Measurements from ENCODE around the gene SPON1. TPM values are rescaled to one million over a fixed set of nuclear protein-coding genes. Genes with fewer than 3 reads are reported as not detected.

The SPON1 gene
- total RNA-seq, 6 donors from 2014 or later, result 12.6 to 68.9 (median 56.3) TPM

DNA sequence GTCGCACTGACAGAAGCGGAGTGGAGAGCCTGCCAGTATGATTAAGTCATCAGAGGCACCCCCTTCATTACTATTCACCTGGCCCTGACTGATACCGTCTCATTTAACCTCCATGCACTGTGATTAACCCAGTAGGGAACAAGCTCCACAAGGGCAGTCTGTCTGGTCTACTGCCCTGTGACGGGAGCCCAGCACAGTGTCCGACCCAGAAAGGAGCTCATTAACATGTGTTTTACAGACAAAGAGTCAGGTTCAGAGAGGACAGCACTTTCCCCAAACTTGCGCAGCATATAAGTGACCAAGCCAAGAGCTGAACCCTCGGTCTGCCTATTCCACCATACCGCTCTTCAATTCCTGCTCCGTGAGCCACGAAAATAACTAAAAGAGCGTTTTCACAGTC lies 266.9 kb downstream of the SPON1 start:
- Histone ChIP-seq H3K4me3 (no peak overlapping the region), H3K36me3 (no peaks in the 10 kb centered on the region), H3K4me1 (no peaks in the 10 kb centered on the region), H3K9me3 (peaks cover 0 to 5% (median 2%) of the 10 kb centered on the region in 4 donors), H3K27me3 (no peaks in the 10 kb centered on the region), H3K27ac (no peak overlapping the region)
- WGBS, 2 donors, result 71 to 78% methylated on average over 11 of the region's 11 CpGs
- ATAC-seq (ENCODE audit: low FRiP score in 2 of 2), result no peak
- TF ChIP-seq, protein P1, sequence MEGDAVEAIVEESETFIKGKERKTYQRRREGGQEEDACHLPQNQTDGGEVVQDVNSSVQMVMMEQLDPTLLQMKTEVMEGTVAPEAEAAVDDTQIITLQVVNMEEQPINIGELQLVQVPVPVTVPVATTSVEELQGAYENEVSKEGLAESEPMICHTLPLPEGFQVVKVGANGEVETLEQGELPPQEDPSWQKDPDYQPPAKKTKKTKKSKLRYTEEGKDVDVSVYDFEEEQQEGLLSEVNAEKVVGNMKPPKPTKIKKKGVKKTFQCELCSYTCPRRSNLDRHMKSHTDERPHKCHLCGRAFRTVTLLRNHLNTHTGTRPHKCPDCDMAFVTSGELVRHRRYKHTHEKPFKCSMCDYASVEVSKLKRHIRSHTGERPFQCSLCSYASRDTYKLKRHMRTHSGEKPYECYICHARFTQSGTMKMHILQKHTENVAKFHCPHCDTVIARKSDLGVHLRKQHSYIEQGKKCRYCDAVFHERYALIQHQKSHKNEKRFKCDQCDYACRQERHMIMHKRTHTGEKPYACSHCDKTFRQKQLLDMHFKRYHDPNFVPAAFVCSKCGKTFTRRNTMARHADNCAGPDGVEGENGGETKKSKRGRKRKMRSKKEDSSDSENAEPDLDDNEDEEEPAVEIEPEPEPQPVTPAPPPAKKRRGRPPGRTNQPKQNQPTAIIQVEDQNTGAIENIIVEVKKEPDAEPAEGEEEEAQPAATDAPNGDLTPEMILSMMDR (IDR thresholded peaks at IDR 0.05), result no peak
- TF ChIP-seq POLR2A (IDR thresholded peaks at IDR 0.05) (no peak), EP300 (IDR thresholded peaks at IDR 0.05) (no peak), POLR2AphosphoS5 (IDR thresholded peaks at IDR 0.05) (no peak)
- DNase-seq, result no peak

DNA sequence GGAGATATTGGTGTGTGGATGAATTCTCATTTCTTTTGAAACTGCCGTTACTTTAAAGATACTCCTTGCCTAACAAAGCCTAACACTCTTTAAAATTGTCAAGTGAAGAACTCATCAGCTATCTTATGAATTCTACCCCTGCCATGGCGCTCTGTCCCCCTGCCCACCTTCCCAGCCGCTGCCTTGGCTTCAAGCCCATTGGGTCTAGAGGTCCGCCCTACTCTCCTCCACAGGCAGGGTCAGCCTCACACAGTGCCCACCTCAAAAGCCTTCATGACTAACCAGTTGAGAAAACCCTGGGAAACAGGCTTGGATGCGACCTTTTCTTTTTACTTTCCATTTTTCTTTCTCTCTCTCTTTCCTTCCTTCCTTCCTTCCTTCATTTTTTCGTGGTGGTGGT lies 267.9 kb downstream of the SPON1 start:
- Histone ChIP-seq H3K27ac (no peak overlapping the region), H3K27me3 (no peaks in the 10 kb centered on the region), H3K36me3 (no peaks in the 10 kb centered on the region), H3K4me3 (no peak overlapping the region), H3K4me1 (no peaks in the 10 kb centered on the region), H3K9me3 (peaks cover 0 to 5% (median 2%) of the 10 kb centered on the region in 4 donors)
- TF ChIP-seq POLR2A (IDR thresholded peaks at IDR 0.05) (no peak), EP300 (IDR thresholded peaks at IDR 0.05) (no peak), POLR2AphosphoS5 (IDR thresholded peaks at IDR 0.05) (no peak)
- TF ChIP-seq, protein P1 (IDR thresholded peaks at IDR 0.05), result no peak
- DNase-seq (no peak), ATAC-seq (ENCODE audit: low FRiP score in 2 of 2) (no peak)
- WGBS, 2 donors, result 70% methylated on average over 6 of the region's 6 CpGs

DNA sequence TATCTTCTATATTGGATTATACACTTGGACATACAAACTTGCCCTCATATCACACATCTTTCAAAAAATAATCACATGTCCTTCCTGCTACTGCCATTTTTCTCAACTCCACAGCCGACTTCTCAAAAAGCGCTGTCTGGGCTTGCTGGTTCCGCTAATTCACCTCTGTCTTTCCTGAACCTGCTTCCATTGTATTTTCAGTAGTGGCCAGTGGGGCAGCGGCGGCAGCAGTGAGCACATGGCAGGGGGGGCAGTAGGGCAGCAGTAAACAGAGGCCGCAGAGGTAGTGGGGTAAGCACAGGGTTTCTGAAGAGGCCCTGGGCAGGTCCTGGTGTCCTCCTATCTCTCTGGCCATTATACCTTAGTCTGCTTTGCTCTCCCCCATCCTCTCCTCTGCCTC lies 270.1 kb downstream of the SPON1 start:
- Histone ChIP-seq H3K27me3 (no peaks in the 10 kb centered on the region), H3K4me1 (peaks cover 0 to 10% (median 1%) of the 10 kb centered on the region in 4 donors), H3K9me3 (no peaks in the 10 kb centered on the region), H3K36me3 (no peaks in the 10 kb centered on the region), H3K4me3 (no peak overlapping the region), H3K27ac (no peak overlapping the region)
- 62 to 67% methylated on average over 6 of the region's 6 CpGs for WGBS, 2 donors
- DNase-seq (peak in 1 of 2 donors; percentile 36), ATAC-seq (ENCODE audit: low FRiP score in 2 of 2) (no peak)
- TF ChIP-seq, protein P1 (IDR thresholded peaks at IDR 0.05), result peak in 1 of 6 experiments; percentile 18
- TF ChIP-seq EP300 (IDR thresholded peaks at IDR 0.05), result no peak

DNA sequence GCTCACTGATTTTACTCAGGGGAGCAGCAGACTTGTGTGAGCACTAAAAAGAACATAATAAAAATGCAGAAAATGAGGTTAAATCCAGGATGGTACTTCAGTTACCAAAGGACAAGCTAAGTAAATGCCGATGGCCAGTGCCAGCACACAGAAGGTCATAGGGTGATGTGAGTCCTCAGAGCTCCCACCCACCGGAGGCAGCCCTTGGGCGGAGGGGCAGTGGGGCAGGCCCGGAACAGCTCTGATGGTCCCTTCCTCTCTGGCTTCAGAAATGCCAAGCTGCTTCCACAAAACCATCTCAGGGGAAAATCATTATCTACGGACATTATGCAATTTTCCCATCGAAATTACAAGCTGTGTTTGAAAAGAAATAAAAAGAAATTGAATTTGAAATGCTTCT lies 271.9 kb downstream of the SPON1 start:
- no peak overlapping the region for H3K4me3 ChIP-seq
- WGBS, 2 donors, result 82 to 88% methylated on average over 6 of the region's 6 CpGs
- H3K27ac ChIP-seq, result no peak overlapping the region
- no peaks in the 10 kb centered on the region for H3K9me3 ChIP-seq
- H3K27me3 ChIP-seq, result no peaks in the 10 kb centered on the region
- TF ChIP-seq POLR2AphosphoS5 (IDR thresholded peaks at IDR 0.05) (no peak), POLR2A (IDR thresholded peaks at IDR 0.05) (no peak), EP300 (IDR thresholded peaks at IDR 0.05) (no peak)
- TF ChIP-seq, protein P1 (IDR thresholded peaks at IDR 0.05), result no peak
- H3K36me3 ChIP-seq, result no peaks in the 10 kb centered on the region
- ATAC-seq (ENCODE audit: low FRiP score in 2 of 2), result no peak
- peaks cover 0 to 12% (median 1%) of the 10 kb centered on the region in 4 donors for H3K4me1 ChIP-seq
- DNase-seq, result no peak

DNA sequence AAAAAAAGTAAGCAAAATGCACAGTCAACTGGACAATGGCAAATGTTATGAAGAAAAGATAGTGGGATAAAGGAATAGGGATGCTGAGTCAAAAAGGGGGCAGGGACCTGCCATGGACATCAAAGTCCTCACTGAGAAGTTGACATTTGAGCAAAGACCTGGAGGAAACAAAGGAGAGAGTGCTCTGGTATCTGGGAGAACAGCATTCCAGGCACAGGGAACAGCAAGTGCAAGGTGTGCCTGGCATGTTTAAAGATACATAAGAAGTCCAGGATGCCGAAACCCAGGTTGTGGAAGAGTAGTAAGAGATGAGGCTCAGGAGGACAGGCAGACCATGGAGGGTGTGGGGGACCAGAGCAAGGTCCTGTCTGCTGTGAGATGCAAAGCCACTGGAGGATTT lies 273.2 kb downstream of the SPON1 start:
- TF ChIP-seq POLR2A (IDR thresholded peaks at IDR 0.05) (no peak), POLR2AphosphoS5 (IDR thresholded peaks at IDR 0.05) (no peak), EP300 (IDR thresholded peaks at IDR 0.05) (no peak)
- TF ChIP-seq, protein P1 (IDR thresholded peaks at IDR 0.05), result no peak

More for the DNA sequence above, 273.2 kb downstream of the SPON1 start:
- no peak overlapping the region for H3K4me3 ChIP-seq
- ATAC-seq (ENCODE audit: low FRiP score in 2 of 2), result no peak
- no peak for DNase-seq
- H3K9me3 ChIP-seq, result no peaks in the 10 kb centered on the region
- 77 to 89% methylated on average over 1 of the region's 1 CpG for WGBS, 2 donors
- H3K27ac ChIP-seq, result no peak overlapping the region
- no peaks in the 10 kb centered on the region for H3K36me3 ChIP-seq
- H3K27me3 ChIP-seq, result no peaks in the 10 kb centered on the region
- peaks cover 0 to 12% (median 1%) of the 10 kb centered on the region in 4 donors for H3K4me1 ChIP-seq
